ENCODE data around the gene DOHH. TPM values are rescaled to one million over a fixed set of nuclear protein-coding genes. Genes with fewer than 3 reads are reported as not detected.

The DOHH gene
- total RNA-seq (10 to 100 TPM in 1 of 2 donors, 1 to 10 TPM in 1; 7.8 to 18.5 TPM), polyA plus RNA-seq (10 to 100 TPM; 20.1 to 21.5 TPM)
- long read RNA-seq, donor 1, partial matches to known transcripts, result 0 of 4 reads
- long read RNA-seq, donor 1, other reads (novel, unspliced or antisense), result 0 of 4 reads
- long read RNA-seq, donor 2, partial matches to known transcripts, result 0 of 4 reads
- long read RNA-seq, donor 2, other reads (novel, unspliced or antisense), result 0 of 4 reads
- long read RNA-seq, donor 3, partial matches to known transcripts, result 5 of 6 reads
- long read RNA-seq, donor 3, other reads (novel, unspliced or antisense), result 0 of 6 reads
- long read RNA-seq, donor 4, result 0 reads
- long read RNA-seq, donor 5, transcript DOHH-201 (5 exons, 2,031 nt), result major isoform, 5 of 5 reads
- long read RNA-seq, donor 5, partial matches to known transcripts, result 0 of 5 reads
- long read RNA-seq, donor 5, other reads (novel, unspliced or antisense), result 0 of 5 reads

- 0 to 1% methylated on average over 47 to 52 of the region's 52 CpGs for WGBS, 2 donors
- Histone ChIP-seq H3K9ac (ENCODE audit: insufficient read depth in 1 of 2, low read length in 2 of 2) (peak within 1 kb of the TSS; percentile 92 to 99), H3K36me3 (ENCODE audit: control insufficient read depth in 4 of 4, insufficient read depth in 4 of 4, low read length in 4 of 4) (peaks cover 0 to 12% (median 8%) of the 10 kb centered on the region in 4 donors), H3K9me3 (ENCODE audit: control insufficient read depth in 4 of 4, insufficient read depth in 3 of 4, low read length in 3 of 4) (peaks cover 0 to 3% (median 0%) of the 10 kb centered on the region in 4 donors), H3K27me3 (ENCODE audit: control insufficient read depth in 3 of 3, insufficient read depth in 3 of 3, low read length in 2 of 3) (no peaks in the 10 kb centered on the region), H3K4me1 (ENCODE audit: control insufficient read depth in 5 of 5, insufficient read depth in 5 of 5, low read length in 5 of 5) (peaks cover 0 to 13% (median 4%) of the 10 kb centered on the region in 5 donors), H3K27ac (ENCODE audit: low read depth in 1 of 2, low read length in 1 of 2) (peak within 1 kb of the TSS; percentile 71 to 92), H3K4me3 (peak within 1 kb of the TSS; percentile 74)
- no peak for TF ChIP-seq CTCF (IDR thresholded peaks at IDR 0.05; ENCODE audit: control extremely low read depth, extremely low read depth)
- peak; percentile 98 to 99 (median 98) for DNase-seq
- ATAC-seq (ENCODE audit: insufficient read depth, low FRiP score), result peak; percentile 88
Observed at GRCh38 chr19:3500429-3501101, at the start of gene DOHH. TSS of gene DOHH (minus strand) at chr19:3500674. CDS start at chr19:3496814, 3,860 bp downstream.

- Histone ChIP-seq H3K4me1 (ENCODE audit: control insufficient read depth in 5 of 5, insufficient read depth in 5 of 5, low read length in 5 of 5) (peaks cover 0 to 4% (median 0%) of the 10 kb centered on the region in 5 donors), H3K4me3 (no peak overlapping the region), H3K27me3 (ENCODE audit: control insufficient read depth in 3 of 3, insufficient read depth in 3 of 3, low read length in 2 of 3) (no peaks in the 10 kb centered on the region), H3K9me3 (ENCODE audit: control insufficient read depth in 4 of 4, insufficient read depth in 3 of 4, low read length in 3 of 4) (no peaks in the 10 kb centered on the region), H3K9ac (ENCODE audit: insufficient read depth in 1 of 2, low read length in 2 of 2) (no peak overlapping the region), H3K27ac (ENCODE audit: low read depth in 1 of 2, low read length in 1 of 2) (no peak overlapping the region), H3K36me3 (ENCODE audit: control insufficient read depth in 4 of 4, insufficient read depth in 4 of 4, low read length in 4 of 4) (peaks cover 0 to 31% (median 2%) of the 10 kb centered on the region in 4 donors)
- ATAC-seq (ENCODE audit: insufficient read depth, low FRiP score) (no peak), DNase-seq (no peak)
- TF ChIP-seq CTCF (IDR thresholded peaks at IDR 0.05; ENCODE audit: control extremely low read depth, extremely low read depth), result no peak
- WGBS, 2 donors, result 86 to 91% methylated on average over 10 of the region's 10 CpGs
Observed at GRCh38 chr19:3549816-3550215, 49.3 kb upstream of the DOHH start.

GRCh38 chr19:3548606-3549005 lies 48.1 kb upstream of the DOHH start:
- whole genome bisulfite sequencing, 2 donors, result 41 to 72% methylated on average over 14 of the region's 14 CpGs
- no peak overlapping the region for H3K9ac ChIP-seq (ENCODE audit: insufficient read depth in 1 of 2, low read length in 2 of 2)
- H3K27ac ChIP-seq (ENCODE audit: low read depth in 1 of 2, low read length in 1 of 2), result no peak overlapping the region
- TF ChIP-seq CTCF (IDR thresholded peaks at IDR 0.05; ENCODE audit: control extremely low read depth, extremely low read depth), result no peak
- DNase-seq (no peak), ATAC-seq (ENCODE audit: insufficient read depth, low FRiP score) (no peak)
- H3K27me3 ChIP-seq (ENCODE audit: control insufficient read depth in 3 of 3, insufficient read depth in 3 of 3, low read length in 2 of 3), result no peaks in the 10 kb centered on the region
- H3K36me3 ChIP-seq (ENCODE audit: control insufficient read depth in 4 of 4, insufficient read depth in 4 of 4, low read length in 4 of 4), result peaks cover 0 to 39% (median 2%) of the 10 kb centered on the region in 4 donors
- H3K4me1 ChIP-seq (ENCODE audit: control insufficient read depth in 5 of 5, insufficient read depth in 5 of 5, low read length in 5 of 5), result peaks cover 0 to 2% (median 0%) of the 10 kb centered on the region in 5 donors
- H3K9me3 ChIP-seq (ENCODE audit: control insufficient read depth in 4 of 4, insufficient read depth in 3 of 4, low read length in 3 of 4), result no peaks in the 10 kb centered on the region
- no peak overlapping the region for H3K4me3 ChIP-seq
